GM10266 (cell line): ENCODE results near the gene RABGGTA.
A peak's percentile ranks its signal among the peaks of the same experiment; 100 is the strongest.

Source experiments
- DNase-seq: peaks from one replicate; pipeline ENCODE4 v3.0.0; 2012; ENCODE audit errors: extremely low spot score
- TF ChIP-seq, protein P1 (sequence below): IDR thresholded peaks from 2 replicates; pipeline ENCODE4 v1.5.1; 2012; ENCODE audit warnings: mild to moderate bottlenecking, low read depth; ENCODE audit not compliant: control insufficient read depth, insufficient read depth; ENCODE audit errors: missing control alignments

RABGGTA gene

DNA sequence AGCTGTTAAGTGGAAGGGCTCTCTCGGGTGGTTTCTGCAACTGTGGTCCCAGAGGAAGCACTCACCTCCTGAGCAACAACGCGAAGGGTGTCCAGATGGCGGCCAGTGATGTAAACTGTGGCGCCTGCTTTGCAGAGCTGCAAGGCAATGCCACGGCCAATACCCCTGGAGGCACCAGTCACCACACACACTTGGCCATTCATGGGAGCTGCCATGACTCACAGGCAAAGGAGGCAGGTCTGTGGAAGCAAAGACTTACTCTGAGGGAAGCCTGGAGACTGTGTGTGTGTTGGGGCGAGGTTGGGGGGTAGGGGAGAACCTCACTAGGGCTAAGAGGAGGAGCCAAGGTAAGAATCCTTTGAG, 27.5 kb upstream of the RABGGTA start:
- no peak for DNase-seq
- TF ChIP-seq, protein P1, sequence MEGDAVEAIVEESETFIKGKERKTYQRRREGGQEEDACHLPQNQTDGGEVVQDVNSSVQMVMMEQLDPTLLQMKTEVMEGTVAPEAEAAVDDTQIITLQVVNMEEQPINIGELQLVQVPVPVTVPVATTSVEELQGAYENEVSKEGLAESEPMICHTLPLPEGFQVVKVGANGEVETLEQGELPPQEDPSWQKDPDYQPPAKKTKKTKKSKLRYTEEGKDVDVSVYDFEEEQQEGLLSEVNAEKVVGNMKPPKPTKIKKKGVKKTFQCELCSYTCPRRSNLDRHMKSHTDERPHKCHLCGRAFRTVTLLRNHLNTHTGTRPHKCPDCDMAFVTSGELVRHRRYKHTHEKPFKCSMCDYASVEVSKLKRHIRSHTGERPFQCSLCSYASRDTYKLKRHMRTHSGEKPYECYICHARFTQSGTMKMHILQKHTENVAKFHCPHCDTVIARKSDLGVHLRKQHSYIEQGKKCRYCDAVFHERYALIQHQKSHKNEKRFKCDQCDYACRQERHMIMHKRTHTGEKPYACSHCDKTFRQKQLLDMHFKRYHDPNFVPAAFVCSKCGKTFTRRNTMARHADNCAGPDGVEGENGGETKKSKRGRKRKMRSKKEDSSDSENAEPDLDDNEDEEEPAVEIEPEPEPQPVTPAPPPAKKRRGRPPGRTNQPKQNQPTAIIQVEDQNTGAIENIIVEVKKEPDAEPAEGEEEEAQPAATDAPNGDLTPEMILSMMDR: no peak

DNA sequence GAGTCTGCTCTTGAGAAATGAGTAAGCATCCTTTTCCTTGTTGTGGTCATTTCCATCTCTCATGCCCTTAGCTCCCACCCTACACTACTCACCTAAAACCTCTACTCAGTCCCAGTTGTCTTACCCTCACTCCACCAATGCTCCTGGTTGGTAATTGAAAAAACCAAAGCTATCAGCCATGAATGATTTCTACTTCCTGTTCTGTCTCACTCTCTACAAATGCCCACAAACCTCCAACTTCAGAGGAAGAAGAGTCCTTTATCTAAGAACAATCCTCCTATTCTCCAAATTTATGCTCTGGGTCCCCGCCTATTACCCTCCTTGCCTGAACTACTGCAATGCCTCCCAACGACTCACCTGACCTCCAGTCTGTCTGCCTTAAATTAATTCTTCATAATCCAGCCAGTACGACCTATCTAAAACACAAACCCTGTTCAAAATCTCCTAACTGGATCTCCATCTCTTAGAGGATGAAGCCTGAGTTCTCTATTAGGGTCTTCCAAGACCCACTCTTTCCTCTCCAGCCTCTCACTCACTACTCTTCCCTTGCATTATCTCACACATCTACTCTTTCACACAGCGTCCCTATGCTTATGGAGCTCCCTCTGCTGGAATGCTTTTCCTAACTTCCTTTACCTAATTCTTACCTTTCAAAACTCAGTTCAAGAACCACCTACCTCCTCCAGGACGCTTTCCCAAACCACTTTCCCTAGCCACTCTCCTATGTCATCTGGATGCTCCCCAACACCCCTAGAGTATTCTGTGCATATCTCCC, 26.0 kb upstream of the RABGGTA start:
- DNase-seq: no peak

DNA sequence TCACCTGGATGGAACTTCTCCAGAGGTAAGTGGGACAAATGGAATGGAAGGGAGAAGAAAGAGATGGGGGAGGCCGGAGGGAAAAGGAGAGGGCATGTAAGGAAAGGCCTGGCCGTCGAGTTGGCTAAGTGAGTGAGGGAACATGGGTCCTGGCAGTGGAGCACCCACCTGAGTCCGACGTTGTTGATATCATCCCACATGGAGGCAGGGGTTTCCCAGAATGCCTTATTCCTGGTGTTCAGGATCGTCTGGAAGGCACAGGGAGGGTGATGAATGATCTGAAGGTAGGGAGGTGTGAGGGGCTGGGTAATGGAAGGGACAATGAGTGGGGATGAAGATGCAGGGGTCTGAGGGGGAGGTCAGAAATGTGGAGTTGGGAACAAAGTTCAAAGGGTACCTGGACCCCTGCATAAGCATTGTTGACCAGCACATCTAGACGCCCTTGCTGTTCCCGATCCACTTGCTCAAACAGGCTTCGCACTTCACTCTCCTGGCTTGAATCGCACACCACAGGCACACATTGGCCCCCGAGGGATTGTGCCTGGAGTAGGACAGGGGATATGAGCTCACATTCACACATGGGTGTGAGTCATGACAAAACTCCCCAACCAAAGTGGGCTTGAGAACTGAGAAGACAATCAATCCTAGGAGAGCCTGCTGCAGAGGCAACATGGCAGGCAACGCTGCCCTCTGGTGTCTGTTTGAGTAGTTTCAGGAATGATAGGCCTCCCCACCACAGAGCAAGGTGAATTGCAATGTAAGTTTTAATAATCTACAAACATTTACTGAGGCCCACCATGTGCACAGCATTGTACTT, 25.2 kb upstream of the RABGGTA start:
- DNase-seq: peak; percentile 83
- TF ChIP-seq, protein P1: peak; percentile 79

More for the DNA sequence above, 26.0 kb upstream of the RABGGTA start:
- TF ChIP-seq, protein P1: peak; percentile 46

DNA sequence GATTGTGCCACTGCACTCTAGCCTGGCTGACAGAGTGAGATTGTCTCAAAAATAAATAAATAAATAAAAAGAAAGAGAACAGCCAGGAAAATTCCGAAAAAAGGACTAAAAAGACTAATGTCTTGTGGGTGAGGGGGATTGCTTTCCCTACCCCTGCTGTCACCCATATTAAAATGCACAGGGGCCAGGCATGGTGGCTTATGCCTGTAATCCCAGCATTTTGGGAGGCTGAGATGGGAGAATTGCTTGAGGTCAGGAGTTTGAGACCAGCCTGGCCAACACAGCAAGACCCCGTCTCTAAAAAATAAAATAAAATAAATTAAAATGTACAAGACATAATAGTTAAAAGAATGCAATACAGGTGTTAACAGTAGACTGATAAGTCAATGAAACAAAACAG, 22.1 kb upstream of the RABGGTA start:
- TF ChIP-seq, protein P1: no peak
- no peak for DNase-seq

DNA sequence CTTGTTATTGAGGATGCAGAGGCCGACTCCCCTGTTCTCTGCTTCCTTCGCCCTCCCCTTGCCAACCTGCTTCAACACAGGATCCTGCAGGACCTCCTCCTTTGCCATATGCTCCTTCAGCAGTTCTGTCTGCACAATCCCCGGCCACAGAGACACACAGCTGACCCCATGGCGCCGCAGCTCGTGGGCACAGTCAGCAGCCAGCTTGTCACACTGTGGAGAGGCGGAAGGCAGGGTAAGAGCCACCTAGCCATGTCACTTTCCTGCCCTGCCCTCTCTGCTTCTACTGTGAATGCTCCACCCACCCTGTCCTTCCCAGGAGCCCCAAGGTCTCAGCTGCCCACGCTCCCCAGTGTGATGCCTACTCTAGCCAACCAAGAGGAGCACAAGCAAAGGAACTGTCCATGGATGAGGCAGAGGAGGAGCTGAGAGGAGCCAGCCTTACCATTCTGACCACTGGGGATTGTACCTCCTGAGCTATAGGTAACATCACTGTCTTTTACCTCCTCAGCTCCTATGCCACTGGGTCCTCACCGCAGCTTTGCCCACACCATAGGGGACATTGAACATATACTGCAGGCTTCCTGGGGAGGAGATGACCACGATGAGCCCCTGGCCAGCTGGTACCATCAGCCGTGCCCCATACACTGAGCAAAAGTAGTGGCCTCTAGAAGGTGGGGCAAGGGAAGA, 20.9 kb upstream of the RABGGTA start:
- DNase-seq: no peak
- TF ChIP-seq, protein P1: no peak

DNA sequence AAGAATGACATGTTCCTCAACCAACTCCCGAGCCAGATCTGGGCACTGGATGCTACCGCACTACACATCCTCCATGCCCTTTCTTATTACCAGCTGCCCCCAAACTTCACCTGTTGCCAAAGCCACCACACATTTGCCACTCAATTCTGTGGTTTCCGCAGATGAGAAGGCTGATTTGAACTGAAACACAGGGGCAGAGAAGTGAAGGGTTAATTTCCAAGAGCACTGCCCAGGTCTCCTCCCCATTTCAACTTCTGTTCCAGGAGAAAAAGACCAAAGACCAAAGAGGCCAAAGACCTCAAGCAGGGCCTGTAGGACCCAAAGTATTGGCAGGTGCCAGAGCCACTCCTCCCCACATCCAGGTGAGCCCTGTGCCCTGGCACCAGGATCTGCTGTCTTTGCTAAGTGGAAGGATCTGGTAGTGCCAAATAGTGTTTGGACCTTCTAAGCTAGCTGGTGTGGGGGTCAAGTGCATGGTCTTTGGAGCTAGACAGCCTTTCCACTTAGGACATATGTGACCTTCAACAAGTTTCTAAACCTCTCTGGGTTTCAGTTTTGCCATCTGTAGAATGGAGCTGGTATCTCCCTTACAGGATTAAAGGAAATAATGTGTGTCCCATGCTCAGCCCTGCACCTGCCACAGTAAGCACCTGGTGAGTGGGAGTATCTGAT, 20.2 kb upstream of the RABGGTA start:
- TF ChIP-seq, protein P1: no peak
- DNase-seq: no peak
